ENCODE measurements around the gene ATG2A. TPM values are rescaled to one million over a fixed set of nuclear protein-coding genes. Genes with fewer than 3 reads are reported as not detected.

ATG2A gene
- total and polyA plus RNA-seq, 10 donors = 14.3 to 57.3 (median 34.0) TPM

DNA sequence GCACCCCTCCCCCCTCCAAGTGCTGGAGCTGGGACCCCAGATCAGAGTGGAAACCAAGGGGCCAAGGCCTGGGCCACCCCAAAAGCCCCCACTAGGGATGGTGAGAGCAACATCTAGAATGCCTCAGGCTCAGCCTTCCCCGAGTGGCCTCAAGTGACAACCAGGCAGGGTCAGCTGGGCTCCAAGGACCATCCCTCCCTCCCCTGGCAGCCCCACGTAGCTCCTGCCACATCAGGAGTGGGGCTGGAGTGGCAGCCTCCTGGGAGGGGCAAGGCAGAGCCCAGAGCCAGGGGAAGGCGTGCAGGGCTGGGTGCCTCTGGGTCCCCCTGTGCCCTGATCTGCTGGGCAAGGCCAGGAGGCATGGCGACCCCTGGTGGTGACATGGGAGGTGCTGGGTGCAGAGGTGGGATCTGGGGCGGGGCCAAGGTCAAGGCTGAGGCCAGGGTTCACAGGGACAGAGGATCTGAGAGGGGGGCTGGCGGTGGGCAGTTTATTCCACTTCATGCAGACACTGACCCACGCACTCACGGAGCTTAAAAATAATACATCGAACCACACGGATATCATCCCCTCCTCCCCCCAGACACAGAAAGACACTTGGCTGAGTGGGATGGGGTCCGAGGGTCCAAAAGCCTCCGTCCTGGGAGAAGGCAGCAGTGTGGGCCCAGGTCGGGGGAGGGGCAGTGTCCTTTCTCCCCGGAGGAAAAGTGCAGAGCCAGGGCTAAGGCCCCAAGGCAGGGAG, 22.8 kb downstream of the ATG2A start:
- TF ChIP-seq POLR2A (IDR thresholded peaks at IDR 0.05) (no peak), POLR2AphosphoS5 (IDR thresholded peaks at IDR 0.05) (peak; percentile 78 to 86 (median 82))
- TF ChIP-seq, protein P1, sequence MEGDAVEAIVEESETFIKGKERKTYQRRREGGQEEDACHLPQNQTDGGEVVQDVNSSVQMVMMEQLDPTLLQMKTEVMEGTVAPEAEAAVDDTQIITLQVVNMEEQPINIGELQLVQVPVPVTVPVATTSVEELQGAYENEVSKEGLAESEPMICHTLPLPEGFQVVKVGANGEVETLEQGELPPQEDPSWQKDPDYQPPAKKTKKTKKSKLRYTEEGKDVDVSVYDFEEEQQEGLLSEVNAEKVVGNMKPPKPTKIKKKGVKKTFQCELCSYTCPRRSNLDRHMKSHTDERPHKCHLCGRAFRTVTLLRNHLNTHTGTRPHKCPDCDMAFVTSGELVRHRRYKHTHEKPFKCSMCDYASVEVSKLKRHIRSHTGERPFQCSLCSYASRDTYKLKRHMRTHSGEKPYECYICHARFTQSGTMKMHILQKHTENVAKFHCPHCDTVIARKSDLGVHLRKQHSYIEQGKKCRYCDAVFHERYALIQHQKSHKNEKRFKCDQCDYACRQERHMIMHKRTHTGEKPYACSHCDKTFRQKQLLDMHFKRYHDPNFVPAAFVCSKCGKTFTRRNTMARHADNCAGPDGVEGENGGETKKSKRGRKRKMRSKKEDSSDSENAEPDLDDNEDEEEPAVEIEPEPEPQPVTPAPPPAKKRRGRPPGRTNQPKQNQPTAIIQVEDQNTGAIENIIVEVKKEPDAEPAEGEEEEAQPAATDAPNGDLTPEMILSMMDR (IDR thresholded peaks at IDR 0.05 in 8 of 11, conservative IDR thresholded peaks at IDR 0.05 in 3 of 11) = peak; percentile 89 to 98 (median 96)
- no peaks in the 10 kb centered on the region for H3K9me3 ChIP-seq
- peak overlapping the region in 6 of 8 donors; percentile 4 to 72 (median 34) for H3K27ac ChIP-seq
- H3K27me3 ChIP-seq (replicated peaks in 1 of 7) = no peaks in the 10 kb centered on the region
- intact Hi-C loops (cut with DNase I; ENCODE audit: low total_unique reads) = loop anchor here (2.0 kb wide), 1 partner anchor 47 kb away; no protein-coding TSS in a partner anchor
- WGBS, 5 donors = 33 to 47% (median 37%) methylated on average over 10 to 14 of the region's 14 CpGs
- H3K36me3 ChIP-seq = peaks cover 0 to 49% (median 38%) of the 10 kb centered on the region in 6 donors
- peak; percentile 98 for DNase-seq
- peaks cover 15 to 39% (median 26%) of the 10 kb centered on the region in 6 donors for H3K4me1 ChIP-seq
- H3K4me3 ChIP-seq = no peak overlapping the region

DNA sequence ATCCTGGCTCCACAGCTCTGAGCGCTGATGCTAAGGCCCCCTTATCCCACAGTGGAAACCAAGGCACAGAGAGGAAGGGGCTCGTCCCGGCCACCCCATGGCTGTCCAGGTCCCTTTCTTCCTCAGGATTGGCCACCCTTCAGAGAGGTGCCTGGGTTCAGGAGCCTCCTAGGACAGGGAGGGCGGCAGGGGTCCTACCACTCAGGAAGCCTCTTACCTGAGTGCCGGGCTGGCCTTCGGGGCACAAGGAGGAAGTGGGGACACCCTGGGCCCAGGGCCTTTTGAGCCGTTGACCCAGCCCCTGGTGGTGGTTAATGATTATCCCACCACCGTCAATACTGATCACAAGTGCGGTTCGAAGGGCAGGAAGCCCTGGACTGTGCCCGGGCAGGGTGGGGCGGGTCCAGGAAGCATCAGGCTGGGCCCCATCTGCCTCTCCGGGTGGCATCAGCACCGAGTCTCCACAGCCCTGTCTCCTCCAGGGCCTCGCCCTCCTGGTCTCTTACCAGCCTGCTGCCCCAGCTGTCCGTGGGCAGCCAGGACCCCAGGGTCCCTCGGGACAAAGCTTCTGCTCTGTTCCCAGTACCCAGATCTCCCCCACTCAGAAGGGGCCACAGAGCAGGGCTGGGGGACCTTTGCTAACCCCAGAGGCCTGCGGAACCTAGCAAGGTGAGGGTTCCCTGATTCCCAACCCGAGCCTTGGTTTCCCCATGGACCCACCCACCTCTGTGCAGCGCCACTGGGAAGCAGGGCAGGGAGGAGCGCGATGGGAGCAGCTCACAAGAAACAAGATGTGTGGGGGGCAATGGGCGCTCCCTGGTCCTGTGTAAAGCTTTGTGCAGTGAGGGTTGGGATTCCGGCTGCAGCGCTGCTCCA, 23.6 kb downstream of the ATG2A start:
- Histone ChIP-seq H3K36me3 (peaks cover 0 to 41% (median 30%) of the 10 kb centered on the region in 6 donors), H3K27ac (peak overlapping the region in 5 of 8 donors; percentile 3 to 72 (median 48)), H3K4me1 (peaks cover 17 to 47% (median 32%) of the 10 kb centered on the region in 6 donors), H3K4me3 (no peak overlapping the region), H3K27me3 (replicated peaks in 1 of 7) (no peaks in the 10 kb centered on the region), H3K9me3 (no peaks in the 10 kb centered on the region)
- TF ChIP-seq POLR2AphosphoS5 (IDR thresholded peaks at IDR 0.05) (peak in 2 of 3 donors; percentile 7 to 35), POLR2A (IDR thresholded peaks at IDR 0.05) (no peak)
- 64 to 81% (median 77%) methylated on average over 12 to 25 of the region's 25 CpGs for WGBS, 5 donors
- DNase-seq = no peak
- intact Hi-C loops (cut with DNase I; ENCODE audit: low total_unique reads) = loop anchor here (2.0 kb wide), 1 partner anchor 47 kb away; no protein-coding TSS in a partner anchor

DNA sequence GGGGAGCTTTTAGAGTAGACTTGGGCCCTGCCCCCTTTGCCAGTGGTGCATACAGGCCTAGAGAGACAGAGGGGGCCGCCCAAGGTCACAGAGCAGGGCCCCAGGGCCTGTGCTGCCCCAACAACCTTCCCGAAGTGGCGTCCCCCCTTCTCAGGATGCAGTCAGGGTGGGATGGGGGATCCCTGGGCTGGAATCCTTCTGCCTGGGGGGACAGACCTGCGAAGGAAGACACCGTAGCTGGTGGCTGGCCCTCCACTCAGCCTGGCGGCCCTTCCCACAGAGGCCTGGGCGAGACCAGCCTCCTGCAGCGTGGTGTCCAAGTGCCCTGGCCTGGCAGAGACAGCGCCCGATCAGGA, 24.2 kb downstream of the ATG2A start:
- no peaks in the 10 kb centered on the region for H3K27me3 ChIP-seq (replicated peaks in 1 of 7)
- intact Hi-C loops (cut with DNase I; ENCODE audit: low total_unique reads) = no loop called here
- peaks cover 0 to 34% (median 24%) of the 10 kb centered on the region in 6 donors for H3K36me3 ChIP-seq
- TF ChIP-seq POLR2A (IDR thresholded peaks at IDR 0.05) (no peak), POLR2AphosphoS5 (IDR thresholded peaks at IDR 0.05) (no peak)
- TF ChIP-seq, protein P1 (IDR thresholded peaks at IDR 0.05 in 8 of 11, conservative IDR thresholded peaks at IDR 0.05 in 3 of 11) = no peak
- no peak for DNase-seq
- H3K4me1 ChIP-seq = peaks cover 24 to 53% (median 38%) of the 10 kb centered on the region in 6 donors
- H3K4me3 ChIP-seq = no peak overlapping the region
- H3K9me3 ChIP-seq = no peaks in the 10 kb centered on the region
- WGBS, 5 donors = 77 to 92% (median 86%) methylated on average over 3 to 10 of the region's 10 CpGs
- H3K27ac ChIP-seq = peak overlapping the region in 6 of 8 donors; percentile 3 to 72 (median 46)

DNA sequence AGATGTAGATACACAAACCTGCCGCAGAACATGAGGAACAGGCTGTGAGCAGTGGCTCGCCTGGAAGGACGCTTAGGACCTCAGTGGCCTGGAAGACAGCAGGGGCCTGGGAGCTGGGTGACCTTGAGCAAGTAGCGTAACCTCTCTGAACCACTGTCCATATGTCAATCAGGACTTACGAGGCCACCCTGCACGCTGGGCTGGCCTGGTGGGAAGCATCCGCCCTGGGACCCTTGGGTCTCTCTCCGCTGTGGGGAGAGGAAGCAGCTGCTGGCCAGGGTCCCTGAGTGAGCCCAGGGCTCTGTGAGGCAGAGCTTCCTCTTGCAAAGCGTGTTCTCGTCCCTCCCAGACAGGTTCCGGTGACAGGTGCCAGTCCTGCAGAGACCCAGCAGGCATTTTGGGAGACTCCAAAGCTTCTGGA, 24.6 kb downstream of the ATG2A start:
- TF ChIP-seq POLR2AphosphoS5 (IDR thresholded peaks at IDR 0.05) (peak; percentile 46 to 69 (median 64)), POLR2A (IDR thresholded peaks at IDR 0.05) (no peak)
- Histone ChIP-seq H3K4me1 (peaks cover 26 to 57% (median 42%) of the 10 kb centered on the region in 6 donors), H3K4me3 (no peak overlapping the region), H3K27me3 (replicated peaks in 1 of 7) (no peaks in the 10 kb centered on the region), H3K9me3 (no peaks in the 10 kb centered on the region), H3K27ac (peak overlapping the region in 6 of 8 donors; percentile 3 to 72 (median 46)), H3K36me3 (peaks cover 0 to 30% (median 20%) of the 10 kb centered on the region in 6 donors)
- WGBS, 5 donors = 39 to 79% (median 55%) methylated on average over 5 to 11 of the region's 11 CpGs
- DNase-seq = no peak
- intact Hi-C loops (cut with DNase I; ENCODE audit: low total_unique reads) = no loop called here
